ENCODE data around the gene CENPF. TPM values are rescaled to one million over a fixed set of nuclear protein-coding genes. Genes with fewer than 3 reads are reported as not detected.

The CENPF gene
- total RNA-seq, 2 experiments from 2014 or later: 49.5 to 52.8 TPM

DNA sequence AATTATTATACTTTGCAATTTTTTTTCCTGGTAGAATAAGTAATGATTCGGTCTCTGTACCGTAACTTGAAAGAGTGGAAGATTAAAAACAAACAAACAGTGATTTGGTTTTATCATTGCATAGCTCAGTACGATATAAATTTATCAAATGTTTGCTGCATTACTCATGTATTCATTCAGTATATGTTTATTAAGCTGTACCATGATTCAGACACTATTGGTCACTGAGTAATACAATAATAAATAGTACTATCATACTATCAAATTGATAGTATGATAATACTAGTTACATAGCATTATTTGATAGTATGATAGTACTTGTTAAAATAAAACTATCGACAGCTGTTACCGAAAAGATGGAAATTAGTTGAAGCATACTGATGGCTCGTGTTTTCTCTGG is 12.1 kb downstream of the CENPF start:
- ChIA-PET POLR2A (no interaction called here), CTCF (no interaction called here)

DNA sequence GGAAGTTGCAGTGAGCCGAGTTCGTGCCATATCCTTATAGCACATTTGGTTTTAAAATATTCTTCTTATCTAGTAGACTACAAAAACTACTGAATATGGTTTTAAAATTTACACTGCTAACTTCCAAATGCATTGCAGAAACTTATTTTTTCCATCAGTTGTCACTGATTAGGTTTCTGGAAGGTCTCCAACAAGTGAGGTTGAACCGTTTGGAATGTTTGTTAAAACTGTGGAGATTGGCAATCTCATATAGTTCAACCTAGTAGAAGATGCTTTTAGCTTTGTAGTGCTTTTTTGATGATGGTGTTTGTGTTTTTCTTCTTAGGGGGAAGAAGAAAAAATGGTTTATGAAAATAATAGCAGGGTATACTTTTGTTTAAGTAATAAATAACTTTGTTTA is 12.9 kb downstream of the CENPF start:
- CTCF ChIA-PET: no interaction called here

DNA sequence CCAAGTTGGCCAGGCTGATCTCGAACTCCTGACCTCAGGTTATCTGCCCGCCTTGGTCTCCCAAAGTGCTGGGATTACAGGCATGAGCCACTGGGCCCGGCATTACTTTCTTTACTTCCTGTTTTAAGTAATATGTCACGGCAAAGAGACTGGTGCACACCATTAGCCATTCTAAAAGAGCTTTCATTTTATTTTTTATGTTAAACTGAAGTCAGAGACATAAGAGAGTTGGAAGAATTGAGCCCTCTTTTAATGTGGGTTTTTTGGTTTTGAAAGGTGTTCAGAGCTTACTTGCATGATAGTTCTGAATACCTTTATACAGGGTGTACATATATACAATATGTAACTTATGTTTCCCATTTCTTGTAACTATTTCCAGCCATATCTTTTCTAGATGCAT is 14.3 kb downstream of the CENPF start:
- POLR2A ChIA-PET: no interaction called here

More for the DNA sequence above, 12.9 kb downstream of the CENPF start:
- POLR2A ChIA-PET: no interaction called here

DNA sequence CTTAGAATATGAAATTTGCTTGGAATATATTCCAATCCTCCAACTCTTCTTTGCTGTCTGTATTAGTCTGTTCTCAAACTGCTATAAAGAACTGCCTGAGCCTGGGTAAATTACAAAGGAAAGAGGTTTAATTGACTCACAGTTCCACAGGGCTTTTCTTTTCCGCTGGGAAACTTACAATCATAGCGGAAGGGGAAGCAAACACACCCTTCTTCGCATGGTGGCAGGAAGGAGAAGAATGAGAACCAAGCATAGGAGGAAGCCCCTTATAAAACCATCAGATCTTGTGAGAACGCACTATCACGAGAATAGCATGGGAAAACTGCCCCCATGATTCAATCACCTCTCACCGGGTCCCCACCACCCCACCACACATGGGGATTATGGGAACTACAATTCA is 14.8 kb downstream of the CENPF start:
- ChIA-PET CTCF (no interaction called here), POLR2A (no interaction called here)

More for the DNA sequence above, 14.3 kb downstream of the CENPF start:
- CTCF ChIA-PET: interaction anchor here (1.0 kb wide), 1 partner anchor 10 kb away, joined by 3 read pairs; no protein-coding TSS in a partner anchor

DNA sequence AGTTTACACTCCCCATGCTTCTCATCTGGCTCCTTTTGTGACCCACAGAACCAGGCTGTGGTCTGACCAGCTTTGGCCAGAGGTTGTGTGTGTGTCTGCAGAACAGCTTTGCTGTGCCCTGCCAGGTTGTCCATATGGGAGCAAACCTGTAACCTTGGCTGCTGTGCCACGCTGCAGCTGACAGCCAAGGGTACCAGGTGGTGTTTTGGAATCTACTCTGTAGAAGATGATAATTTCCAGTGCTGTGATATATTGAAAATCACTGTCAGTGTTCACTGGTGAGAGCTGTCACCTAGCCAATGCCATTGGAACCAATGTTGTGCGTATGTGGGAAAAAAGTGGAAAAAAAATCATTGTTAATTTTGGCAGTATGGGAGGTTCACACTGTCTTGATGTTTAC is 18.2 kb downstream of the CENPF start:
- POLR2A ChIA-PET: no interaction called here

DNA sequence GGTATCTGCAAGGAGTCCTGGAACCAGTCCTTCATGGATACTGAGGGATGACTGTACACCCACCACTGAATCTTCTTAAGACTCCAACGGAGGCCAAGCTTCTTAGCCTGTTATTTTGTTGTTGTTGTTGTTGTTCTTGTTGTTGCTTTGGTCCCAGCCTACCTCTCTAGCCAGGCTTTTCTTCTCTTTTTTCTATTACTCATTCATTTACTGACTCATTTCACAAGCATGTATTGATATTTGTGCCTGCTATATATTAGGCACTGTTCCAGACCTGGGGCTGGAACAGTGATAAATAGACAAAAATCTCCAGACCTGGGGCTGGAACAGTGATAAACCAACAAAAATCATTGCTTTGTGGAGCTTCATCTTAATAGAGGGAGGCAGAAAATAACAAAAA is 20.4 kb downstream of the CENPF start:
- ChIA-PET CTCF (no interaction called here), POLR2A (no interaction called here)

More for the DNA sequence above, 18.2 kb downstream of the CENPF start:
- CTCF ChIA-PET: no interaction called here

DNA sequence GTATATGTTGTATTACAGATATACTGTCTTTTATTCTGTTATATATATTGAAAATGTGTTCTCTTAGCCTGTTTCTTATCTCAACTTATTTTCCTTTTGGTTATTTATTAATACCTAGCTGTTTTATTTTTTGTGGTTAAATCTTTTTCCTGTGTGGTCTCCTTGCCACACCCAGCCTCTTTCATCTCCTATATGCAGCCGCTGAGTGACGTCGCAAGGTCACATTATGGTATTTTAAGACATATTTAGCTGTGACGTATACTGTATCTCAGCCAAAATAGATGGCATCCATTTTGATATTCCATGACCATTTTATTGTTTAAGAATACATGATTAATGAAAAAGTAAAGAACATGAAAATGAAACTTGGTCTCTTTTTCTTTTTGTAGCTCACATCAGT is 29.1 kb downstream of the CENPF start:
- CTCF ChIA-PET: interaction anchor here (0.7 kb wide), 1 partner anchor 33 kb away, joined by 3 read pairs; no protein-coding TSS in a partner anchor

DNA sequence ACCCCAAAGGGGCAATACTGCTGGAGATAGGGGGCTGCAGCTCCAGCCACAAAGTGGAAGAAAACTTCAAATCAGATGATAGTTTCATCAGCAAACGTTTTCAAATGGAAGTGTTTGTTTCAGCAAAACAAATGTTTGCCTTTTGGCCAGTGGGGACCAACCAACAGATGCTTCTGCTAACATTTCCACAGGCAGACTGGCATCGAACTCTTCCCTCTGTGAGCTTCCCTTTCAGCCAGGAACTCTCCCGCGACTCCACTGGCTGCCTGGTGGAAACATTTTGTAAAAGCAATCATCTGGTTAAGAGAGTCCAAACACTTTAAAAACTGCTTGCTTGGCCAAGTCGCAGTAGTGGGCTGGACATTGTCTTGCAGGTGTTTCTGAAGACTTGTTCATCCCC is 30.7 kb downstream of the CENPF start:
- ChIA-PET POLR2A (no interaction called here), CTCF (no interaction called here)

More for the DNA sequence above, 29.1 kb downstream of the CENPF start:
- POLR2A ChIA-PET: no interaction called here

DNA sequence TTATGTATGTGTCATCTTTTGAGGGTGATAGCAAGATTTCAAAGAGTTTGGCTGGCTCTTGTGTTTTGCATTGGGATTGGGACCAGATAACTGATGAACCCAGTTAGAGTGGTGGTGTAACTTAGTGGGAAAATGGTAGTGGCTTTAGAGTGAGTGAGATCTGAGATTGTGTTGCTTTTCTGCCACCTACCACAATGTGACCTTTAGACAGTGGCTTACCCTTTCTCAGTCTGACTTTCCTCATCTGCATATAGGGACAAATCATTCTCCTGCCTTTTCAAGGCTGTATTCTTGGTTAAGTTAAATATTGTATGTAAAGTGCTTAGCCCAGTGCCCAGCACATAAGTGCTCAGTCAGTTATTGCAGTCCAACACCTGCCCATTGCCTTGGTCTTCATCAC is 31.3 kb downstream of the CENPF start:
- POLR2A ChIA-PET: no interaction called here
- CTCF ChIA-PET: no interaction called here

DNA sequence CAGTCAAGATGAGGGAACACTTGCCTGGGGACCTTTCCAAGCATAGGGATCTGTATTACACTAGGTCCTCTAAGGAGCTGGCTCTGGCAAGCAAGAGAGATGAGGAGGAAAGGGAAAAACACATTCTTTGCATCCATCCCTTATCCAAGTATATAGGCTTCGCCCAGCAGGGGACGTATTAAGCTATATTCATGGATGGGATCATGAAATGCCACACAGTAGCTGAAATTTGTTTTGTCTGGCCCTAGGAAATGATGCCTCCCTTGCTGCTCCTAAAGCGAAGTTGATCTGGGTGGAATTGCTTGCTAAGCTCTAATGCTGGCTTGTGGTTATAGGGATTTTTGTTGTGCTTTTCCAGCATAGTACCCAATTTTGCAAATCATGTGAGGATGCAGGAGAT is 32.1 kb downstream of the CENPF start:
- POLR2A ChIA-PET: no interaction called here

DNA sequence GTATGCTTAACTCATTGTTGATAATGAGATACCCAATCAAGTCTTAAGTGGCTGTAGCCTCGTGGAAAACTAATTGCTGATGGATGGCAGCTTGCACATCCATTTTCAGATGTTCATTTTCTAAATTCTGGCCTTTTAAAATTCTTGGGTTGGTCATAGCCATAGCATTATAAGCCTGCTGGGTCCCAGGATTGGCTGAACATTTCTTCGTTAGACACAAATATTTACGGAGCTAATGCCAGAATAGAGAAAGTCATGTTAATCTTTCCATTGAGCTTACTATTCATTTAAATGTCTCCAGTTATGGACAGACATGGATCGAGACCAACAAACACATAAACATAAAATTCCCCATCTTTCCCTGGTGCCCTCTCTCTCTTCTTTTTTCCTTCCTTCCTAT is 32.5 kb downstream of the CENPF start:
- CTCF ChIA-PET: interaction anchor here (0.6 kb wide), 1 partner anchor 25 kb away, joined by 3 read pairs; no protein-coding TSS in a partner anchor
- POLR2A ChIA-PET: no interaction called here

More for the DNA sequence above, 32.1 kb downstream of the CENPF start:
- CTCF ChIA-PET: no interaction called here

DNA sequence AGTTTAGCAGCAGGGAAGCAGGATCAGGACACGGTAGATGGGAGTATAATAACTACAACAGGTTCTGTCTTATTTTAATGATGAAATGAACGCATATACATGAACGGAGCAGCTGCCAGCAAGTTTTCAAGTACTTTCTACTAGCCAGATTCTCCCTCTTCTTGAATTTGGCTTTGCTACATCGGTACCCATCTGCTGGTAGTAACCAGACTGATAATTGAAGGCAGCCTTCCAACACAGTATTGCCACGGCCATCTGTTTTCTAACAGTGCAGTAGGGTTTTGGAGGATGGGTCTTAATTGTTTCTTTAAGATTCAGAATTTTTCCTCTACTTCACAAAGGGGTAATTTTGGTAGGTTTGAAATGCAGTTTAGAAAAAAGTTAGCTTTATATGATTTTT is 33.4 kb downstream of the CENPF start:
- POLR2A ChIA-PET: no interaction called here
- CTCF ChIA-PET: interaction anchor here (0.6 to 1.5 kb wide), 3 partner anchors 9 to 24 kb away, joined by 3 to 4 read pairs (median 3); no protein-coding TSS in a partner anchor

DNA sequence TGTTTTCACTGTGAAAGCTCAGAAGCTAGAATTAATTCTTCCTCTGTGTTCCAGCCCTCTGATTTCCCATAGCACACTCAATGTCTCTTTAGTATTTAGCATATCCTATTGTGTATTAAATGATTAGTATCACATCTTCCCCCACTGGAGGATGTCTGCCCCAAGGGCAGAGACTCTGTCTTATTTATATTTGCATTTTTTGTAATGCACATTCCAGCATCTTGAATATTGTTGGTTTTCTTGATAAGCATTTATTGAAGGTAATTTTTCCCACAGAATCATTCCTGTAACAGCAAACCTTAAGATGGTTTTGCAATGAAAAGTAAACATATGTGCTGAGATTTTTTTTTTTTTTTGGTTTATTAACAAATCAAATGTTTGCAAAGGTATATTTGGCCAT is 34.1 kb downstream of the CENPF start:
- ChIA-PET CTCF (interaction anchor here (1.3 to 1.5 kb wide), 2 partner anchors 8 to 9 kb away, joined by 3 to 4 read pairs; no protein-coding TSS in a partner anchor), POLR2A (no interaction called here)

DNA sequence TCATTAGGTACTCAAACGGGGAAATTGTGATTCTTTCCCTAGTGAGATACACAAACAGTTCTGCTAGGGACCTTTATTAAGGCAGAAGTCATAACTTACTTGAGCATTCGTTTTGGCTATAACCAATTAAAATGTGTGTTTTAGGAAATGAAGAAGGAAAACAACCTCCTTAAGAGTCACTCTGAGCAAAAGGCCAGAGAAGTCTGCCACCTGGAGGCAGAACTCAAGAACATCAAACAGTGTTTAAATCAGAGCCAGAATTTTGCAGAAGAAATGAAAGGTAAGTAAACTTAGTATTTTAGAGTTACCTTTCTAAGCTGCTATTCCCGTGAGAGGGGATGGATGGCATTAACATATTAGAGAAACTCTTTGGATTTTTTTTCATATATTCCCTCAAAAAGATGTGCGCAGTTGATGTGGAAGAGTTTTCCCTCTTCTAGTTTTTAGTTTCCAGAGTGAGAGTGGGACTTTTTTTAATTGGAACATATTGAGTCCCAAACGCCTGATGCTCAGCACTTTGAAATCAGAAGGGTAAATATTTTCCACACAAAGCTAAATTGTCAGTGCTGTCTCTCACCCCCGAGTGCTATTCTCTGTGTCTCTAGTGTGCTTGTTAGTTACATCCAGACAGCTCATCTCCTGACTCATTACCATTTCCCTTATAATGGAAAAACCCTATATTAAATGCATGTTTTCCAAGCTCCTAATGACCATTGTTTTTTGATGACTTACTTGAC is 34.9 kb downstream of the CENPF start:
- CTCF ChIA-PET: interaction anchor here (0.9 kb wide), 1 partner anchor 11 kb away, joined by 4 read pairs; no protein-coding TSS in a partner anchor
- POLR2A ChIA-PET: no interaction called here

DNA sequence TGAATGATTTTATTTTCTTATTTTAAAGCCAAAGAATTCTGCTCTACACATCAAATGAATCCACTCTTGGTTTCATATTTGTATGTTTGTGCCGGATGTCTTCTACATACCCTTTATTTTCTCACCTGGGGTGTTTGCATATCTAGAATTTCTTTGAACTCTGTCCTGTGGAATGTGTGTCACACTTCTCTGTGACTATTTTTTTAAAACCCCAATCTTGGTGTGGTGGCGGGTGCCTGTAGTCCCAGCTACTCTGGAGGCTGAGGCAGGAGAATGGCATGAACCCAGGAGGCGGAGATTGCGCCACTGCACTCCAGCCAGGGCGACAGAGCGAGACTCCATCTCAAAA is 35.4 kb downstream of the CENPF start:
- ChIA-PET CTCF (interaction anchor here (0.9 kb wide), 1 partner anchor 11 kb away, joined by 4 read pairs; no protein-coding TSS in a partner anchor), POLR2A (no interaction called here)

DNA sequence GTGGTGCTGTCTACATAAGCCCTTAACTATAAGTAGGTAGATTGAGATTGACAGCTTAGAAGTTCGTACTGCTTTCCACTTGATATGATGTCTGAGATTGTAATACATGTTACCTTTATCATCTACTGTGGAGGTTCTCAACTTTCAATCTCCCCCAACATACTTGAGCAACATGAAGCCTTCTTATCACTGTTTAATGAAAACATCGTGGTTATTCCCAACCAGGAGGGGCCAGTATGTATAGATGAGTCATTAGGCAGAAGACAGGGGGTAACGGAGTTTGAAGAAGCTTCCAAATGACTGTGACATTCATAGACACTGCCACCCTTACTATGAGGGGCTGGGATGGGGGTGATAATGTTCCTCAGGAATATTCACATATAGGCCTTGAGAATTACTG is 36.0 kb downstream of the CENPF start:
- ChIA-PET CTCF (interaction anchor here (1.1 kb wide), 1 partner anchor 9 kb away, joined by 3 read pairs; no protein-coding TSS in a partner anchor), POLR2A (no interaction called here)

DNA sequence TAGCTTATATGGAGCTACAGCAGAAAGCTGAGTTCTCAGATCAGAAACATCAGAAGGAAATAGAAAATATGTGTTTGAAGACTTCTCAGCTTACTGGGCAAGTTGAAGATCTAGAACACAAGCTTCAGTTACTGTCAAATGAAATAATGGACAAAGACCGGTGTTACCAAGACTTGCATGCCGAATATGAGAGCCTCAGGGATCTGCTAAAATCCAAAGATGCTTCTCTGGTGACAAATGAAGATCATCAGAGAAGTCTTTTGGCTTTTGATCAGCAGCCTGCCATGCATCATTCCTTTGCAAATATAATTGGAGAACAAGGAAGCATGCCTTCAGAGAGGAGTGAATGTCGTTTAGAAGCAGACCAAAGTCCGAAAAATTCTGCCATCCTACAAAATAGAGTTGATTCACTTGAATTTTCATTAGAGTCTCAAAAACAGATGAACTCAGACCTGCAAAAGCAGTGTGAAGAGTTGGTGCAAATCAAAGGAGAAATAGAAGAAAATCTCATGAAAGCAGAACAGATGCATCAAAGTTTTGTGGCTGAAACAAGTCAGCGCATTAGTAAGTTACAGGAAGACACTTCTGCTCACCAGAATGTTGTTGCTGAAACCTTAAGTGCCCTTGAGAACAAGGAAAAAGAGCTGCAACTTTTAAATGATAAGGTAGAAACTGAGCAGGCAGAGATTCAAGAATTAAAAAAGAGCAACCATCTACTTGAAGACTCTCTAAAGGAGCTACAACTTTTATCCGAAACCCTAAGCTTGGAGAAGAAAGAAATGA is 37.6 kb downstream of the CENPF start:
- ChIA-PET CTCF (no interaction called here), POLR2A (no interaction called here)

DNA sequence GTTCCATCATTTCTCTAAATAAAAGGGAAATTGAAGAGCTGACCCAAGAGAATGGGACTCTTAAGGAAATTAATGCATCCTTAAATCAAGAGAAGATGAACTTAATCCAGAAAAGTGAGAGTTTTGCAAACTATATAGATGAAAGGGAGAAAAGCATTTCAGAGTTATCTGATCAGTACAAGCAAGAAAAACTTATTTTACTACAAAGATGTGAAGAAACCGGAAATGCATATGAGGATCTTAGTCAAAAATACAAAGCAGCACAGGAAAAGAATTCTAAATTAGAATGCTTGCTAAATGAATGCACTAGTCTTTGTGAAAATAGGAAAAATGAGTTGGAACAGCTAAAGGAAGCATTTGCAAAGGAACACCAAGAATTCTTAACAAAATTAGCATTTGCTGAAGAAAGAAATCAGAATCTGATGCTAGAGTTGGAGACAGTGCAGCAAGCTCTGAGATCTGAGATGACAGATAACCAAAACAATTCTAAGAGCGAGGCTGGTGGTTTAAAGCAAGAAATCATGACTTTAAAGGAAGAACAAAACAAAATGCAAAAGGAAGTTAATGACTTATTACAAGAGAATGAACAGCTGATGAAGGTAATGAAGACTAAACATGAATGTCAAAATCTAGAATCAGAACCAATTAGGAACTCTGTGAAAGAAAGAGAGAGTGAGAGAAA is 38.4 kb downstream of the CENPF start:
- CTCF ChIA-PET: no interaction called here
- POLR2A ChIA-PET: no interaction called here

DNA sequence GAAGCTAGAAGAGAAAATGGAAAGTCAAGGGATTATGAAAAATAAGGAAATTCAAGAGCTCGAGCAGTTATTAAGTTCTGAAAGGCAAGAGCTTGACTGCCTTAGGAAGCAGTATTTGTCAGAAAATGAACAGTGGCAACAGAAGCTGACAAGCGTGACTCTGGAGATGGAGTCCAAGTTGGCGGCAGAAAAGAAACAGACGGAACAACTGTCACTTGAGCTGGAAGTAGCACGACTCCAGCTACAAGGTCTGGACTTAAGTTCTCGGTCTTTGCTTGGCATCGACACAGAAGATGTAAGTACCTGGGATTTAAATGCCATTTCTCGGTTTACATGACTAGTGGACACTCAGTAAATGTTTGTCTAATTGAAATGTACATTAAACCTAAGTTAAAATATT is 40.0 kb downstream of the CENPF start:
- POLR2A ChIA-PET: no interaction called here
- CTCF ChIA-PET: no interaction called here

DNA sequence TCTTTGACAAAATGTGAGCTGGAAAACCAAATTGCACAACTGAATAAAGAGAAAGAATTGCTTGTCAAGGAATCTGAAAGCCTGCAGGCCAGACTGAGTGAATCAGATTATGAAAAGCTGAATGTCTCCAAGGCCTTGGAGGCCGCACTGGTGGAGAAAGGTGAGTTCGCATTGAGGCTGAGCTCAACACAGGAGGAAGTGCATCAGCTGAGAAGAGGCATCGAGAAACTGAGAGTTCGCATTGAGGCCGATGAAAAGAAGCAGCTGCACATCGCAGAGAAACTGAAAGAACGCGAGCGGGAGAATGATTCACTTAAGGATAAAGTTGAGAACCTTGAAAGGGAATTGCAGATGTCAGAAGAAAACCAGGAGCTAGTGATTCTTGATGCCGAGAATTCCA is 42.7 kb downstream of the CENPF start:
- POLR2A ChIA-PET: no interaction called here
- CTCF ChIA-PET: interaction anchor here (1.0 kb wide), 1 partner anchor 9 kb away, joined by 4 read pairs; no protein-coding TSS in a partner anchor

DNA sequence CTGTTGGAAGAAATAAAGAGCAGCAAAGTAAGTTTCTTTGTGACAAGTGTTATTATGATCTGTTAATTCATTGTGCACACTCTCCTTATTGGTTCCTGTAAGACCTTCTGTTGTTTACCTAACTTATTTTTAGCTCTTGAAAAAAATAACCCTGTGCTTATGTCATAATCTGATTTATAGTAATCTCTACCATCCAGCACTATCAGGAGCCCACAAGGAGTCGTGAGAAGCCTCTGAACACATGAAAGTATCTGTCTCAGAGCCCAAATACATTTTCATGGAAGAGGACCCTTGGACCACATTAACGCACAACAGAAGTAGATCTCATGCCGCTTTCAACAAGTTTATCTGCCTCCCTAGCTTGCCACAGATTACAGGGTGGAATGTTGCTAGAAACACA is 45.8 kb downstream of the CENPF start:
- ChIA-PET CTCF (no interaction called here), POLR2A (no interaction called here)
